B cell (primary cell): Measurements from ENCODE around the gene CEP44. TPM values are rescaled to one million over a fixed set of nuclear protein-coding genes. Genes with fewer than 3 reads are reported as not detected.

Experiments
- ATAC-seq: fragments of 200-7000 bp; cut with Tn5 transposase; one replicate; pipeline ENCODE4 v1.10.0; 2021; ENCODE audit warnings: low read depth, mild to moderate bottlenecking, moderate number of reproducible peaks, moderate library complexity
- CTCF ChIA-PET: fragments of 350-600 bp; sonication (Branson Sonifier 250); formaldehyde crosslinking; loops from one replicate; lab custom pipeline; 2021; ENCODE audit warnings: antibody characterized with exemption, inconsistent platforms; lab: Charles Lee
- POLR2A ChIA-PET: fragments of 350-600 bp; sonication (Branson Sonifier 250); formaldehyde crosslinking; loops from one replicate; lab custom pipeline; 2021; ENCODE audit warnings: antibody characterized with exemption; lab: Charles Lee
- DNase-seq: peaks from one replicate; pipeline ENCODE4 v3.0.0; 2013
- H2AFZ ChIP-seq: 2 replicates; pipeline ENCODE4 v1.6.1; 2012; ENCODE audit warnings: mild to moderate bottlenecking, low read depth, low read length; ENCODE audit not compliant: insufficient read depth, poor library complexity, severe bottlenecking
- H3K27ac ChIP-seq, 2 donors: 1 replicate in 1 of 2; 2 replicates in 1 of 2; pipeline ENCODE4 v1.5.1; 2012 to 2013; ENCODE audit warnings: low read length in 2 of 2, mild to moderate bottlenecking in 2 of 2, moderate library complexity in 1 of 2
- H3K27me3 ChIP-seq, 4 experiments: fragments of 200-600 bp in 1 of 4; sonication (generic) in 1 of 4; replicated peaks in 1 of 4; 1 replicate in 2 of 4; 2 replicates in 2 of 4; pipeline versions ENCODE4 v1.6.1 to v1.7.0; 2013 to 2016; ENCODE audit warnings: low read length in 3 of 4, mild to moderate bottlenecking in 2 of 4, mixed read lengths in 1 of 4, moderate library complexity in 1 of 4; ENCODE audit not compliant: insufficient read depth in 4 of 4, control insufficient read depth in 3 of 4; ENCODE audit errors: control extremely low read depth in 1 of 4
- H3K36me3 ChIP-seq, 2 experiments: replicated peaks in 1 of 2; 1 replicate in 1 of 2; 2 replicates in 1 of 2; pipeline versions ENCODE4 v1.6.1 to v1.7.1; 2013; ENCODE audit warnings: low read length in 1 of 2; ENCODE audit not compliant: insufficient read depth in 2 of 2, control insufficient read depth in 1 of 2; ENCODE audit errors: control extremely low read depth in 1 of 2, extremely low read depth in 1 of 2
- H3K4me1 ChIP-seq, 2 donors: fragments of 200-600 bp in 1 of 2; sonication (generic) in 1 of 2; 1 replicate in 1 of 2; 2 replicates in 1 of 2; pipeline versions ENCODE4 v1.5.1 to v1.6.1; 2013 to 2017; ENCODE audit warnings: low read length in 2 of 2; ENCODE audit not compliant: control insufficient read depth in 2 of 2, insufficient read depth in 2 of 2
- H3K4me2 ChIP-seq: replicated peaks from 2 replicates; pipeline ENCODE3; 2012; ENCODE audit warnings: mild to moderate bottlenecking, low read depth, low read length; ENCODE audit not compliant: poor library complexity, severe bottlenecking
- H3K4me3 ChIP-seq, 5 experiments: fragments of 200-600 bp in 1 of 5; sonication (generic) in 1 of 5; 1 replicate in 3 of 5; 2 replicates in 2 of 5; pipeline versions ENCODE4 v1.5.1 to v1.7.0; 2011 to 2016; ENCODE audit warnings: low read length in 4 of 5, mild to moderate bottlenecking in 4 of 5, low read depth in 2 of 5, control low read depth in 1 of 5, moderate library complexity in 1 of 5; ENCODE audit not compliant: insufficient read depth in 1 of 5; ENCODE audit errors: control extremely low read depth in 1 of 5, extremely low read depth in 1 of 5
- H3K79me2 ChIP-seq: fragments of 200-600 bp; sonication (generic); one replicate; pipeline ENCODE4 v1.6.0; 2016; ENCODE audit warnings: low read length; ENCODE audit not compliant: control insufficient read depth, insufficient read depth
- H3K9ac ChIP-seq: fragments of 200-600 bp; sonication (generic); 2 replicates; pipeline ENCODE4 v1.6.1; 2017; ENCODE audit warnings: mild to moderate bottlenecking, low read length, moderate library complexity
- H3K9me3 ChIP-seq, 3 donors: one replicate each; pipeline versions ENCODE4 v1.6.1 to v1.7.1; 2013; ENCODE audit warnings: low read length in 2 of 3; ENCODE audit not compliant: control insufficient read depth in 2 of 3, insufficient read depth in 1 of 3; ENCODE audit errors: control extremely low read depth in 1 of 3
- H4K20me1 ChIP-seq: 2 replicates; pipeline ENCODE4 v1.6.0; 2012; ENCODE audit warnings: mild to moderate bottlenecking, low read length; ENCODE audit not compliant: insufficient read depth, control insufficient read depth, poor library complexity, severe bottlenecking
- H3K27ac Mint-ChIP-seq: one replicate; pipeline ENCODE4 v1.8.0; 2021; ENCODE audit warnings: mixed read lengths
- H3K27me3 Mint-ChIP-seq: one replicate; pipeline ENCODE4 v1.8.0; 2021; ENCODE audit warnings: mixed read lengths
- H3K4me1 Mint-ChIP-seq: one replicate; pipeline ENCODE4 v1.8.0; 2021; ENCODE audit warnings: mixed read lengths
- H3K4me3 Mint-ChIP-seq: one replicate; pipeline ENCODE4 v1.8.0; 2021; ENCODE audit warnings: mixed read lengths
- H3K9me3 Mint-ChIP-seq: one replicate; pipeline ENCODE4 v1.8.0; 2022; ENCODE audit warnings: mixed read lengths; ENCODE audit not compliant: insufficient read depth
- CTCF ChIP-seq: fragments of 200-600 bp; IDR thresholded peaks from one replicate; pipeline ENCODE4 v1.8.0; 2022; ENCODE audit warnings: antibody characterized with exemption, mild to moderate bottlenecking
- EZH2 ChIP-seq: IDR thresholded peaks from 2 replicates; pipeline ENCODE4 v1.6.1; 2012; ENCODE audit warnings: borderline replicate concordance, low read depth, mild to moderate bottlenecking, moderate library complexity, low read length; ENCODE audit not compliant: insufficient read depth, poor library complexity, severe bottlenecking
- WGBS: methylation state at CpG from one replicate; pipeline ENCODE4 v1.1.5; 2013; ENCODE audit warnings: missing lambda C conversion rate; ENCODE audit not compliant: insufficient coverage; 5-methylcytosine and 5-hydroxymethylcytosine counted together
- intact Hi-C: fragments of 100-400 bp; cut with micrococcal nuclease; formaldehyde crosslinking; loops from one replicate; pipeline ENCODE4 v1.10.0; 2022
- polyA plus RNA-seq: library from polyadenylated mRNA; depleted of rRNA; stranded (reverse); fragments of >200 nt; gene quantifications from 2 replicates; pipeline ENCODE4 v1.2.3, GENCODE V29; 2012
- total RNA-seq, 2 donors: library from RNA; stranded (reverse); fragments of 120-200 nt in 1 of 2; gene quantifications; 1 replicate in 1 of 2; 2 replicates in 1 of 2; pipeline versions ENCODE4 v1.2.3 to v1.2.4, GENCODE V29; 2013 to 2022

Gene CEP44
- total and polyA plus RNA-seq, 2 donors (not counting 1 experiment from before 2014, with no cell fraction given), result 3.5 to 25.2 TPM

- WGBS, result 100% methylated on average over 2 of the region's 5 CpGs
Observed at GRCh38 chr4:174273930-174274329, 9.8 kb upstream of the CEP44 start.

GRCh38 chr4:174274436-174274835 is 9.3 kb upstream of the CEP44 start:
- H3K4me1 ChIP-seq, result no peaks in the 10 kb centered on the region
- no peak overlapping the region for H3K9ac ChIP-seq
- DNase-seq (no peak), ATAC-seq (no peak)
- POLR2A ChIA-PET, result no interaction called here
- CTCF ChIA-PET, result no interaction called here
- H3K4me2 ChIP-seq, result no peak overlapping the region
- peaks cover 0 to 2% of the 10 kb centered on the region in 2 experiments for H3K36me3 ChIP-seq
- H3K4me3 ChIP-seq, result no peak overlapping the region
- H3K4me3 Mint-ChIP-seq, result no peak overlapping the region
- H3K27me3 ChIP-seq, result no peaks in the 10 kb centered on the region
- peaks cover 93% of the 10 kb centered on the region for H3K79me2 ChIP-seq
- no peak overlapping the region for H3K27ac ChIP-seq
- no peaks in the 10 kb centered on the region for H3K27me3 Mint-ChIP-seq
- intact Hi-C loops, result no loop called here
- peaks cover 43% of the 10 kb centered on the region for H4K20me1 ChIP-seq
- H3K4me1 Mint-ChIP-seq, result peaks cover 18% of the 10 kb centered on the region
- TF ChIP-seq EZH2 (no peak), CTCF (no peak)
- no peak overlapping the region for H2AFZ ChIP-seq
- H3K27ac Mint-ChIP-seq, result no peak overlapping the region
- no peaks in the 10 kb centered on the region for H3K9me3 Mint-ChIP-seq
- no CpG with 5 or more reads among the region's 3 CpGs for WGBS
- peaks cover 0 to under 1% (median 0%) of the 10 kb centered on the region in 3 donors for H3K9me3 ChIP-seq

More at GRCh38 chr4:174273930-174274329, 9.8 kb upstream of the CEP44 start:
- Mint-ChIP-seq H3K9me3 (no peaks in the 10 kb centered on the region), H3K27ac (no peak overlapping the region), H3K4me3 (no peak overlapping the region), H3K4me1 (peaks cover 14% of the 10 kb centered on the region), H3K27me3 (no peaks in the 10 kb centered on the region)
- H4K20me1 ChIP-seq, result peaks cover 38% of the 10 kb centered on the region
- peaks cover 0 to 2% of the 10 kb centered on the region in 2 experiments for H3K36me3 ChIP-seq
- H3K27me3 ChIP-seq, result no peaks in the 10 kb centered on the region
- no peak for DNase-seq
- no peaks in the 10 kb centered on the region for H3K4me1 ChIP-seq
- no peak overlapping the region for H2AFZ ChIP-seq
- H3K4me3 ChIP-seq, result no peak overlapping the region
- peaks cover 93% of the 10 kb centered on the region for H3K79me2 ChIP-seq
- ChIA-PET POLR2A (no interaction called here), CTCF (no interaction called here)
- no peak for TF ChIP-seq CTCF
- TF ChIP-seq EZH2, result no peak
- H3K4me2 ChIP-seq, result no peak overlapping the region
- no peak overlapping the region for H3K9ac ChIP-seq
- ATAC-seq, result no peak
- intact Hi-C loops, result no loop called here
- no peaks in the 10 kb centered on the region for H3K9me3 ChIP-seq
- no peak overlapping the region for H3K27ac ChIP-seq
